IPS-20b (cell line): Measurements from ENCODE around the gene PALLD.
A peak's percentile ranks its signal among the peaks of the same experiment; 100 is the strongest.

Experiments used
- H3K27ac ChIP-seq: one replicate; pipeline ENCODE4 v1.5.1; 2013; ENCODE audit warnings: low read length
- H3K27me3 ChIP-seq: 2 replicates; pipeline ENCODE4 v1.6.1; 2013; ENCODE audit warnings: mild to moderate bottlenecking, low read length, inconsistent platforms; ENCODE audit not compliant: insufficient read depth
- H3K36me3 ChIP-seq: 2 replicates; pipeline ENCODE4 v1.6.1; 2013; ENCODE audit warnings: low read depth, mild to moderate bottlenecking, inconsistent platforms, low read length, moderate library complexity; ENCODE audit not compliant: insufficient read depth
- H3K4me1 ChIP-seq: 2 replicates; pipeline ENCODE4 v1.6.1; 2013; ENCODE audit warnings: mild to moderate bottlenecking, control low read depth, inconsistent platforms, low read length, moderate library complexity; ENCODE audit not compliant: insufficient read depth
- H3K4me3 ChIP-seq: 2 replicates; pipeline ENCODE4 v1.5.1; 2013; ENCODE audit warnings: mild to moderate bottlenecking, low read length, inconsistent platforms
- H3K9ac ChIP-seq: 2 replicates; pipeline ENCODE4 v1.6.1; 2013; ENCODE audit warnings: low read depth, mild to moderate bottlenecking, inconsistent platforms, low read length, moderate library complexity
- H3K9me3 ChIP-seq: 2 replicates; pipeline ENCODE4 v1.6.1; 2013; ENCODE audit warnings: mild to moderate bottlenecking, low read depth, low read length, inconsistent platforms; ENCODE audit not compliant: insufficient read depth

Gene PALLD

DNA sequence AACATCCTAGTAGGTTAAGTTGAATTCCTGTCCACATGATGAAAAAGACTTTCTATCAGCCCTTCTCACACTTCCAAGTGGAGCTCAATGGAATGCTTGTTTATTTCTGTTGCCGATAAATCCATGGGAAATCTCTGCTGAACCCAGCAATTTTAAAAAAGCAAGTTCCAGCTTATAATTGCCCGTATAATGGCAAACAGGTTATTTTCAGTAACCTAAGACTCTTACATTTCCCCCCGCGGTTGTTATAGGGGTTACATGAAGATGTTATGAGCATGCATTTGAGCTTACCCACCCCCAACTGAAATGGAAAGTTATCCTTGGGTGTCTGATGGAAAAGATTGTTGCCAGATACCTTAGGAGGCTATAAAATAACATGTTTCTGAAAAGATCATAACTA lies 136.2 kb downstream of the PALLD start:
- Histone ChIP-seq H3K4me3 (peak overlapping the region; percentile 91), H3K9ac (peak overlapping the region; percentile 71; the same call in 1 of the 2 replicates), H3K9me3 (no peaks in the 10 kb centered on the region), H3K4me1 (peaks cover 15% of the 10 kb centered on the region; the same call in 1 of the 2 replicates), H3K27ac (no peak overlapping the region), H3K36me3 (no peaks in the 10 kb centered on the region), H3K27me3 (peaks cover 18% of the 10 kb centered on the region)

DNA sequence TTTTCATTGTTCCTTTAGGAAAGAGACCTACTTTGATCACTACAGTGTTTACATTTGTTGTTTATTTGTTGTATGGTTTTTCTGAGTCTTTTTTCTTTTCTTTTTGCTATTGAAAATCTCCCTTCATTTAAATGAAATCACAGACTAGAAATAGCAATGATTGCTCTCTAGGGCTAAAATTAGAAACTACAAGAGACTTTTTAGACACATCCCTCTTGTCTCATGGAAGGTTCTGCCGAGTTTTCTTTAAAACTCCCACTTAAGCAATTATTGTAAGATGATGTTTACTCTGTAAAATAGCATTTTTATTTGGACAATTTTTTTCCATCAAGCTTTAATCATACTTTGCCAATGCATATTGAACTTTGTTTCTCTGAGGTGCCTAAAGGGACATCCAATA lies 136.6 kb downstream of the PALLD start:
- Histone ChIP-seq H3K36me3 (no peaks in the 10 kb centered on the region), H3K9me3 (no peaks in the 10 kb centered on the region), H3K4me1 (peaks cover 15% of the 10 kb centered on the region; the same call in 1 of the 2 replicates), H3K27me3 (peaks cover 18% of the 10 kb centered on the region), H3K4me3 (no peak overlapping the region), H3K27ac (no peak overlapping the region), H3K9ac (peak overlapping the region; percentile 71; the same call in 1 of the 2 replicates)

DNA sequence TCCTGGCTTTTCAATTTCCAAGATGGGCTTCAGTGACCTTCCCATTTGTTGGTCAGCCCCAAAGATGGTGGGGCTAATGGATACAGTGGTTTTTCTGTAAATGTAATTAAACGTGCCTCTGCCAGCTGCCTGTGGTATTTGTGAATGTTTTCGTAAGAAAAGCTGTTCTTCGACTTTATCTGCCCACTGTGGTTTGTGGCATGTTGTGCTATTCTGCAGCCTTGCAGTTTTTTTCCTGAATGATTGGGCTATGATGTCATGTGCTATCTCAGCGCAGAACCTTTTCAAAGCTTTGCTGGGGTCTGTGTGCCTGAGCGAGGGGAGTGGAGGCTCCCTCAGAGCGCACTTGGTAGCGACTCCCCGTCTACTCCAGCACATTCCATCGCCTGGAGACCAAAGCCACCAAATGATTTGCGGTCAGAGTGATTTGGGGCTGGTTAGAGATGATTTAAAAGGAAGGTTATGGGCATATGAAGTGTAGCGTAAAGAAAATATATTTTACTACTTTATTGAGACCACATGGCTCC lies 137.5 kb downstream of the PALLD start:
- Histone ChIP-seq H3K36me3 (no peaks in the 10 kb centered on the region), H3K27ac (no peak overlapping the region), H3K9me3 (no peaks in the 10 kb centered on the region), H3K9ac (no peak overlapping the region), H3K4me3 (no peak overlapping the region), H3K4me1 (peaks cover 15% of the 10 kb centered on the region; the same call in 1 of the 2 replicates), H3K27me3 (peaks cover 18% of the 10 kb centered on the region)

DNA sequence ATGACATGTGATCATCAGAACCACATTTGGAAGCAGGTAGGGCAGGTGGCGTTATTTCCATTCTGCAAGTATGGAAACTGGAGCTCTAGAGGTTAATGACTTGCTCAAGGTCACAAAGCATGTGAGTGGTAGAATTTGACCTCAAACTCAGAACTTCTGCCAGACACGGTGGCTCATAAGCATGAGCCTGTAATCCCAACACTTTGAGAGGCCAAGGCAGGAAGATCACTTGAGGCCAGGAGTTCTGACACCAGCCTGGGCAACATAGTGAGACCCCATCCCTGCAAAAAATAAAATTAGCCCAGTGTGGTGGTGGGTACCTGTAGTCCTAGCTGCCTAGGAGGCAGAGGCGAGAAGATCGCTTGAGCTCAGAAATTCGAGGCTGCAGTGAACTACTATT lies 139.2 kb downstream of the PALLD start:
- H3K27ac ChIP-seq = no peak overlapping the region
- no peaks in the 10 kb centered on the region for H3K9me3 ChIP-seq
- H3K4me3 ChIP-seq = no peak overlapping the region
- H3K27me3 ChIP-seq = peaks cover 3% of the 10 kb centered on the region; the same call in 1 of the 2 replicates
- H3K36me3 ChIP-seq = no peaks in the 10 kb centered on the region
- H3K9ac ChIP-seq = no peak overlapping the region
- H3K4me1 ChIP-seq = peaks cover 8% of the 10 kb centered on the region; the same call in 1 of the 2 replicates

DNA sequence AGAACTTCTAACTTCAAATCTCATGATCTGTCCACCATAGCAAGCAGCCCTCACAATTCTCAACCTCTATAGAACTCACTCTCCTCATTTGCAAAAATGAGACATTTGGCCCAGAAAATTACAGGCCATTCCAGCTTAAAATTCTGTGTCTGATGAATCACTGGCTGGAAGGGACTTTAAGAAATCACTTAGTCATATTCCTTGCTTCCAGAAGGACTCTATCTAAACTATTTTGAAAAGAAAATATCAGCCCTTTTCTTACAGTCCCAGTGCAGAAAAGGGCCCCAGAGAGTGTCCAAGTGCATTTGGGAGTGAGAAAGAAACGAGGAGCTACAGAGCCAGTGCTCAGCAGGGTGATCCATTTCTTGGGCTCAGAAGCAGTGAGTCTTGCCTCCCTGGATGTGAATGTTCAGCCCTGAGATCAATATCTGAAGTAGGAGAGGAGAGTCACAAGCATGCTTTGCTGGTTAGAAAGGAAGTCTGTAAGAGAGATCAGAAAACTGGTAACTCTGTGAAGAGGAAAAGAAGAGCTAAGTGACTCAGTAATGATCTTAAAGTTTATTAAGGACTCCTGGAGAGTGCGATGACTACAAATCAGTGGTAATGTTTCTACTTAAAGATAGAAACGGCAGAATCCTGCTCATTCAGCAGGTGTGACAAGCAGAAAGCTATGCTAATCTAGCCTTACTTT lies 139.8 kb downstream of the PALLD start:
- no peaks in the 10 kb centered on the region for H3K36me3 ChIP-seq
- no peak overlapping the region for H3K27ac ChIP-seq
- H3K27me3 ChIP-seq = no peaks in the 10 kb centered on the region; the same call in 1 of the 2 replicates
- H3K4me1 ChIP-seq = peaks cover 8% of the 10 kb centered on the region; the same call in 1 of the 2 replicates
- H3K4me3 ChIP-seq = no peak overlapping the region
- no peaks in the 10 kb centered on the region for H3K9me3 ChIP-seq
- H3K9ac ChIP-seq = no peak overlapping the region

DNA sequence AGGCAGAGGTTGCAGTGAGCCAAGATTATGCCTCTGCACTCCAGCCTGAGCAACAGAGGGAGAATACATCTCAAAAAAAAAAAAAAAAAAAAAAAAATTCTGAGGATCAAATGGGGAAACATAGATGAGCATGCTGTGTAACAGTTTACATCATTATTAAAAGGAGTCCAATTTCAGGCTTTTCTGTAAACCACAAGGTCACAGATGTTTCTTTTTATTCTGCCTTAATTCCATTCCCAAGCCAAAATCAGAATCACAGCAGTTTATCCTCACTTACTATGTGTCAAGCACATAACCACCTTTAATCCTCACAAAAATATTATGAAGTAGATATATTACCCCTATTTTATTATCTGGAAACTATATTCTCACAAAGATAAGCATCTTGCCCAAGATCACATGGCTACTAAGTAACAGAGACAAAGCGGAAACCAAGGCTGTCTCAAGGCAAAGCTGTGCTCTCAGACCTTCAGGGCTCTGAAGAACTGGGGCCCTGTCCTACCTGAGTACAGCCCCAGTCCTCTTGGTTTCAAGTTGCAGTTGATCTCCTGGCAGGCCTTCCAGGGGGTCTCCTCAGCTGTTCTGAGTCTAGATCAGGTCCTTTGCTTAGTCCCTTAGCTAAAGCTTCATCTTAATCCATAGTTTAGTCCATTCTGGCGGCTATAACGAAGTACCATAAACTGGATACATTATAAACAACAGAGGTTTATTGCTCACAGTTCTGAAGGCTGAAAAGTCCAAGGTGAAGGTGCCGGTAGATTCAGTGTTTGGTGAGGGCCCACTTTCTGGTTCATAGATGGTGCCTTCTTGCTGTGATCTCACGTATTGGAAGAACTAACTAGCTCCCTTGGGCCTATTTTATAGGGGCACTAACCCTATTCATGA lies 141.3 kb downstream of the PALLD start:
- Histone ChIP-seq H3K27me3 (no peaks in the 10 kb centered on the region), H3K4me1 (peaks cover 3% of the 10 kb centered on the region; the same call in 1 of the 2 replicates), H3K36me3 (no peaks in the 10 kb centered on the region), H3K9me3 (no peaks in the 10 kb centered on the region), H3K4me3 (no peak overlapping the region), H3K27ac (no peak overlapping the region), H3K9ac (no peak overlapping the region)

DNA sequence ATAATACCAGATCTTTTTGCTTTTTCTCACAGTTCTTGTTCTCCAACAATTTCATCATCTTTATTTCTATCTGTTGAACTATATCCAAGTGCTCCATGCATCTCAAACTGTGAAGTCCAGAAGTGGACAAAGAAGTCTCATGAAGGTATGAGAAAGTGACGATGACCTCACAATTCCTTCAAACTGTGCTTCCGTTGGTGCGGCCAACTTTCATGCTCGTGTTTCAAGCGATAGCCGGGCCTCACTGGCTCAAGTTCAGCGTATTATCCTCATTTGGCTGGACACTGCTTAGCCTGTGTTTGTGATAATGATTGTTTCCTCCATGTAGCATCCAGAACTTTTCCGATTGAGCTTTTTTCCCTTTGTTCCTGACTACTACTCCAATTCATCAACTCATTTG lies 143.1 kb downstream of the PALLD start:
- no peak overlapping the region for H3K27ac ChIP-seq
- no peaks in the 10 kb centered on the region for H3K36me3 ChIP-seq
- no peak overlapping the region for H3K9ac ChIP-seq
- no peaks in the 10 kb centered on the region for H3K9me3 ChIP-seq
- H3K27me3 ChIP-seq = no peaks in the 10 kb centered on the region
- no peaks in the 10 kb centered on the region for H3K4me1 ChIP-seq
- H3K4me3 ChIP-seq = no peak overlapping the region

DNA sequence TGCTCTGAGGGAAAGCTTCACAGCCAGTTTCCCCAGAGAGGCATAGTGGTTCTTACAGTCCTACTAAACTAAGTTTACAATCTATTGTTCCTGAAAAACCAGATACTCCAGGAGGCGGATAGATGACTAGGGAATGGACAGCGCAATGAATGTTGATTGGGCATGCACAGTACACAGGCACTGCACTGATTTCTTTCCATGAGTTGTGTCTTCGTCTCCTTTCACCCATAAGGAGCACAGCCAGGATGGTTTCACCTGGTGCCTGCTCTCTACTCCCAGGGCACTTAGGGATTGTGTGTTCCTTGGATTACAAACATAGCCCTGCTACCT lies 144.9 kb downstream of the PALLD start:
- Histone ChIP-seq H3K4me3 (no peak overlapping the region), H3K4me1 (no peaks in the 10 kb centered on the region), H3K9me3 (no peaks in the 10 kb centered on the region), H3K36me3 (no peaks in the 10 kb centered on the region), H3K27ac (no peak overlapping the region), H3K9ac (no peak overlapping the region), H3K27me3 (no peaks in the 10 kb centered on the region)

DNA sequence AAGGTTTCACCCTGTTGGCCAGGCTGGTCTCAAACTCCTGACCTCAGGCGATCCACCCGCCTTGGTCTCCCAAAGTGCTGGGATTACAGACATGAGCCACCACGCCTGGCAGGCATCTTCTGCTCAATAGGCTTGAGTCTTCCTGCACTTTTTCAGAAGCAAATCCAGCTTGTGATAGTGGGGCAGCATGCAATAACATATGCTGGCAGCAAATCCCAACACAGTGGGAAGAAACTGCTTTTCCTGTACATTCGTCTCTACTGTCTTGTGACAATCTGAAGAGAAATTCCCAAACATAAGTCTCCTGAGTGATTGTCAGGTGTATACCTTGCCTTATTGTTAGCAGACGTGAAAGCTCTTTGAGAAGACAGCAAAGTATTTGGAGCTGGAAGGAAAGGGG lies 145.7 kb downstream of the PALLD start:
- Histone ChIP-seq H3K4me3 (no peak overlapping the region), H3K9me3 (no peaks in the 10 kb centered on the region), H3K4me1 (no peaks in the 10 kb centered on the region), H3K27me3 (no peaks in the 10 kb centered on the region), H3K27ac (no peak overlapping the region), H3K9ac (no peak overlapping the region), H3K36me3 (no peaks in the 10 kb centered on the region)

DNA sequence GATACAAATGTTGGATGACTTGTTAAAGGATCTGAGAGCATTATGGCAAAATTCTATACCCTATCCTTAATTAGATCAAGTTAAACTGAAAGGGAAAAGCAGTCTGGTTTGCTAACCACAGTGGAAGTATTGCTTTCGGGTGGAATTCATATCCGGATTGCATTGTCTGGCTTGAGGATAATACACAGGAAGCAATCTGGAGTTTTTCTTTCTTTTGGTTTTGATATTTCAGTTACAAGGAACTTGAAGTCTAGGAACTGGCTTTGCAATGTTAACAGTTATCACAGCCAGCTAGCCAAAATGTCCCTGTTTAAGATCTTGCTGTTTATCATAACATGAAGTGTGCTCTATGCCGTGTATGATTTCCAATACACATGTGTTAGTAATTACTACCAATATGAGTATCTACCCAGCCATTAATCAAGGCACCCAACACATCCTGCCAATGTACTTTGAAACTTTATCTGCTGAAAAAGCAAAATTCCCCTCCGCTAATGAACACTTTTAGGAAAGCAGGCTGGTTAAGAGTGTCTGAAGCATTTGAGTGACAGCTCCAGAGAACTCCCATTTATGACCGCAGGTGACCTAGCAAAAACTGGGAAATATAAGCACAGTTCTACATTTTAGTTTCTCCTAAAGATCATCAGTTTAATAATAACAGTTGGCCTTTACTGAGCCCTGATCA lies 146.4 kb downstream of the PALLD start:
- no peaks in the 10 kb centered on the region for H3K9me3 ChIP-seq
- H3K36me3 ChIP-seq = no peaks in the 10 kb centered on the region
- H3K27ac ChIP-seq = no peak overlapping the region
- H3K4me3 ChIP-seq = no peak overlapping the region
- no peaks in the 10 kb centered on the region for H3K27me3 ChIP-seq
- no peak overlapping the region for H3K9ac ChIP-seq
- H3K4me1 ChIP-seq = no peaks in the 10 kb centered on the region

DNA sequence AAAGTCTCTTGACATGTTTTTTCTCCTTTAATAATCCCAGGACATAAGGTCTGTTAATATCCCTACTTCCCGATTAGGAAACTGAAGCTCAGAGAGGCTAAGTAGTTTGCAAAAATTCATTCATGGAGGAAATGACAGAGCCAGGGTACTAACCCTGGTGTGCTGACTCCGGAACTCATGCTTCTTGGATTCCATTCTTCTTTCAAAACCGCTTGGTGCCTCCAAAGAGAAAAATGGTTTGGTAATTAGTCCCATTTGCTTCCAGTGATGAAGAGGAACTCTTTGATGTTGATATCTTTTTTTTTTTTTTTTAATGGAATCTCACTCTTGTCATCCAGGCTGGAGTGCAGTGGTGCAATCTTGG lies 146.9 kb downstream of the PALLD start:
- Histone ChIP-seq H3K9ac (no peak overlapping the region), H3K4me1 (no peaks in the 10 kb centered on the region), H3K36me3 (no peaks in the 10 kb centered on the region), H3K27me3 (no peaks in the 10 kb centered on the region), H3K9me3 (no peaks in the 10 kb centered on the region), H3K27ac (no peak overlapping the region), H3K4me3 (no peak overlapping the region)
